SK-N-SH (cell line): ENCODE measurements around the gene CRYM. TPM values are rescaled to one million over a fixed set of nuclear protein-coding genes. Genes with fewer than 3 reads are reported as not detected.

Source experiments
- CTCF ChIA-PET: fragments of 300-600, 350-600 bp; formaldehyde crosslinking; extraction: SDS; loops from one replicate; lab custom pipeline; 2021; lab: Yijun Ruan, JAX
- POLR2A ChIA-PET: fragments of 350-600 bp; sonication (Branson Sonifier 250); formaldehyde crosslinking; extraction: SDS; loops from one replicate; lab custom pipeline; 2020; ENCODE audit warnings: antibody characterized with exemption, inconsistent platforms; lab: Yijun Ruan, JAX
- DNase-seq: peaks from one replicate; pipeline ENCODE4 v3.0.0; 2012
- H2AFZ ChIP-seq: fragments of 200-600 bp; sonication (generic); 2 replicates; pipeline ENCODE4 v1.8.1; 2016; ENCODE audit warnings: antibody characterized with exemption, mild to moderate bottlenecking, low read depth
- H3F3A ChIP-seq: fragments of 200-600 bp; sonication (generic); replicated peaks from 2 replicates; pipeline ENCODE3; 2016; ENCODE audit warnings: antibody characterized with exemption, mild to moderate bottlenecking; ENCODE audit not compliant: insufficient read depth
- H3K27ac ChIP-seq, 2 experiments: fragments of 200-500 bp in 1 of 2; fragments of 200-600 bp in 1 of 2; sonication (Bioruptor generic) in 1 of 2; sonication (generic), shearing (Covaris generic) in 1 of 2; 2 replicates each; pipeline versions ENCODE4 v1.5.1 to v1.6.1; 2014 to 2016; ENCODE audit warnings: low read depth in 2 of 2, inconsistent platforms in 1 of 2, low read length in 1 of 2, mild to moderate bottlenecking in 1 of 2, mixed read lengths in 1 of 2
- H3K27me3 ChIP-seq: fragments of 200-600 bp; sonication (generic), shearing (Covaris generic); 2 replicates; pipeline ENCODE4 v1.6.1; 2016; ENCODE audit warnings: mixed run types; ENCODE audit not compliant: insufficient read depth
- H3K36me3 ChIP-seq, 2 experiments: fragments of 200-500 bp in 1 of 2; fragments of 200-600 bp in 1 of 2; sonication (Bioruptor generic) in 1 of 2; sonication (generic) in 1 of 2; replicated peaks in 1 of 2; 2 replicates each; pipeline versions ENCODE3 to v1.5.1; 2014 to 2016; ENCODE audit warnings: low read length in 1 of 2, mild to moderate bottlenecking in 1 of 2; ENCODE audit not compliant: insufficient read depth in 2 of 2, control insufficient read depth in 1 of 2
- H3K4me1 ChIP-seq, 2 experiments: fragments of 200-500 bp in 1 of 2; fragments of 200-600 bp in 1 of 2; sonication (Bioruptor generic) in 1 of 2; sonication (generic), shearing (Covaris generic) in 1 of 2; 2 replicates each; pipeline versions ENCODE4 v1.5.1 to v1.6.1; 2014 to 2016; ENCODE audit warnings: low read depth in 1 of 2, low read length in 1 of 2, mixed run types in 1 of 2; ENCODE audit not compliant: insufficient read depth in 2 of 2, control insufficient read depth in 1 of 2
- H3K4me2 ChIP-seq: fragments of 200-600 bp; sonication (generic), shearing (Covaris generic); 2 replicates; pipeline ENCODE4 v1.6.1; 2017; ENCODE audit warnings: mixed run types
- H3K4me3 ChIP-seq, 2 experiments: fragments of 200-500 bp in 1 of 2; fragments of 200-600 bp in 1 of 2; sonication (Bioruptor generic) in 1 of 2; sonication (generic), shearing (Covaris generic) in 1 of 2; 2 replicates each; pipeline versions ENCODE4 v1.5.1 to v1.8.1; 2014 to 2016; ENCODE audit warnings: low read depth in 2 of 2, inconsistent platforms in 1 of 2, low read length in 1 of 2, mild to moderate bottlenecking in 1 of 2, mixed read lengths in 1 of 2, moderate library complexity in 1 of 2
- H3K79me2 ChIP-seq: fragments of 200-600 bp; sonication (generic); 2 replicates; pipeline ENCODE4 v1.8.1; 2017; ENCODE audit warnings: mild to moderate bottlenecking; ENCODE audit not compliant: insufficient read depth
- H3K9ac ChIP-seq: fragments of 200-600 bp; sonication (generic); 2 replicates; pipeline ENCODE4 v1.6.1; 2017; ENCODE audit warnings: mixed run types
- H3K9me2 ChIP-seq: fragments of 200-600 bp; sonication (generic); 2 replicates; pipeline ENCODE4 v1.6.1; 2017; ENCODE audit warnings: mixed run types
- H3K9me3 ChIP-seq: fragments of 200-600 bp; sonication (generic); 2 replicates; pipeline ENCODE4 v1.6.1; 2017; ENCODE audit warnings: mixed run types, mild to moderate bottlenecking, moderate library complexity
- H4K20me1 ChIP-seq: fragments of 200-600 bp; sonication (generic); 2 replicates; pipeline ENCODE4 v1.6.1; 2017; ENCODE audit warnings: mild to moderate bottlenecking, mixed run types; ENCODE audit not compliant: insufficient read depth
- ELF1 ChIP-seq: IDR thresholded peaks from 2 replicates; pipeline ENCODE4 v1.4.0; 2012
- EP300 ChIP-seq, 2 experiments: IDR thresholded peaks; 2 replicates each; pipeline versions ENCODE4 v1.4.0 to v1.6.1; 2012; ENCODE audit warnings: borderline replicate concordance in 1 of 2, low read depth in 1 of 2, low read length in 1 of 2
- FOXJ3 ChIP-seq: sonication (generic); formaldehyde crosslinking; IDR thresholded peaks from 2 replicates; pipeline ENCODE4 v1.5.1; 2020; ENCODE audit warnings: mild to moderate bottlenecking, missing genetic modification reagents
- GATA2 ChIP-seq: sonication (generic); formaldehyde crosslinking; IDR thresholded peaks from 2 replicates; pipeline ENCODE4 v1.5.0; 2020; ENCODE audit warnings: mild to moderate bottlenecking, missing genetic modification reagents
- MEF2A ChIP-seq: IDR thresholded peaks from 2 replicates; pipeline ENCODE4 v1.4.0; 2012; ENCODE audit warnings: low read depth, borderline replicate concordance
- MXI1 ChIP-seq: IDR thresholded peaks from 2 replicates; pipeline ENCODE4 v1.6.1; 2012; ENCODE audit warnings: mild to moderate bottlenecking, low read depth, low read length, improper control_type of control experiment
- NFIC ChIP-seq: IDR thresholded peaks from 2 replicates; pipeline ENCODE4 v1.4.0; 2012; ENCODE audit warnings: borderline replicate concordance
- NRF1 ChIP-seq: IDR thresholded peaks from 2 replicates; pipeline ENCODE4 v1.6.1; 2012; ENCODE audit warnings: low read depth, mild to moderate bottlenecking, low read length
- RAD21 ChIP-seq: IDR thresholded peaks from 2 replicates; pipeline ENCODE4 v1.6.1; 2012; ENCODE audit warnings: mild to moderate bottlenecking, low read length
- RCOR1 ChIP-seq: fragments of 150-350 bp; IDR thresholded peaks from 2 replicates; pipeline ENCODE4 v1.6.1; 2017; ENCODE audit warnings: antibody characterized with exemption, low read length
- RFX5 ChIP-seq: IDR thresholded peaks from 2 replicates; pipeline ENCODE4 v1.6.1; 2012; ENCODE audit warnings: mild to moderate bottlenecking, improper control_type of control experiment, low read length
- RXRA ChIP-seq: IDR thresholded peaks from 2 replicates; pipeline ENCODE4 v1.4.0; 2012; ENCODE audit warnings: low read depth, mild to moderate bottlenecking, borderline replicate concordance
- SMC3 ChIP-seq: IDR thresholded peaks from 2 replicates; pipeline ENCODE4 v1.6.1; 2012; ENCODE audit warnings: low read depth, low read length, improper control_type of control experiment
- TCF12 ChIP-seq: IDR thresholded peaks from 2 replicates; pipeline ENCODE4 v1.4.0; 2012
- WGBS: methylation state at CpG from one replicate; pipeline ENCODE4 v1.1.6; 2017; ENCODE audit warnings: low lambda C conversion rate; 5-methylcytosine and 5-hydroxymethylcytosine counted together
- polyA plus RNA-seq, 3 experiments: library from polyadenylated mRNA; depleted of rRNA; stranded (reverse); fragments of >200 nt; gene quantifications; 2 replicates each; pipeline ENCODE4 v1.2.3, GENCODE V29; 2012
- TF ChIP-seq, protein P1 (sequence below): fragments of 150-350 bp; IDR thresholded peaks from 2 replicates; pipeline ENCODE4 v1.6.1; 2016; ENCODE audit warnings: mild to moderate bottlenecking, low read depth, low read length
- TF ChIP-seq, protein P2 (sequence below): IDR thresholded peaks from 2 replicates; pipeline ENCODE4 v1.6.1; 2012; ENCODE audit warnings: mild to moderate bottlenecking, low read depth, low read length, moderate library complexity
- TF ChIP-seq, protein P3 (sequence below): fragments of 200-600 bp; sonication (generic); IDR thresholded peaks from 2 replicates; pipeline ENCODE4 v1.6.1; 2017; ENCODE audit warnings: antibody characterized with exemption, mild to moderate bottlenecking, moderate library complexity
- TF ChIP-seq, protein P4 (sequence below): fragments of 150-350 bp; IDR thresholded peaks from 2 replicates; pipeline ENCODE4 v1.6.1; 2017; ENCODE audit warnings: antibody characterized with exemption, low read length, low read depth, borderline replicate concordance

Gene CRYM
- polyA plus RNA-seq, 1 of the 3 experiments (the other 2 are of a cell fraction): 1.8 TPM

DNA sequence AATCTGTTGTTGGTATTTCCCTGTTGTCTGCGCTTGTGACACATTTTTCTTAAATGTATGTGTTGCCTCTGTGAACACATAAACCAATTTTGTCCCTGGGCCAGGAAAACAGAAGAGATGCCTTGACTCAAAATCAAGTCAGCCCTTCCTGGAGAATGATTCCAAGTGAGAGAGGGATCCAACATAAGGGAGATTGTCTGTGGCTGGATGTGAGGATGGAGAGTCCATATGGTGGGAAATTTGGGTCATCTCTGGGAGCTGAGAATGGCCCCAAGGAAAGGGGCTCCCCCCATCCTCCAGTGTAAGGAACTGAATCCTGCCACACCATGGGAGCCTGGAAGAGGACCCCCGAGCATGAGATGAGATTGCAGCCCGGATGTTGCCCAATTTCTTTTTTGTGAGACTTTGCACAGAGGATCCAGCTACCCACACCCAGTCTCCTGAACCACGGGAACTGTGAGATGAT is 13.5 kb downstream of the CRYM start:
- Histone ChIP-seq H3K79me2 (no peaks in the 10 kb centered on the region), H3K4me3 (no peak overlapping the region), H3K27me3 (no peaks in the 10 kb centered on the region; the same call in 1 of the 2 replicates), H3K9me3 (no peaks in the 10 kb centered on the region), H3K9ac (no peak overlapping the region)
- no peak for DNase-seq
- TF ChIP-seq, protein P1, sequence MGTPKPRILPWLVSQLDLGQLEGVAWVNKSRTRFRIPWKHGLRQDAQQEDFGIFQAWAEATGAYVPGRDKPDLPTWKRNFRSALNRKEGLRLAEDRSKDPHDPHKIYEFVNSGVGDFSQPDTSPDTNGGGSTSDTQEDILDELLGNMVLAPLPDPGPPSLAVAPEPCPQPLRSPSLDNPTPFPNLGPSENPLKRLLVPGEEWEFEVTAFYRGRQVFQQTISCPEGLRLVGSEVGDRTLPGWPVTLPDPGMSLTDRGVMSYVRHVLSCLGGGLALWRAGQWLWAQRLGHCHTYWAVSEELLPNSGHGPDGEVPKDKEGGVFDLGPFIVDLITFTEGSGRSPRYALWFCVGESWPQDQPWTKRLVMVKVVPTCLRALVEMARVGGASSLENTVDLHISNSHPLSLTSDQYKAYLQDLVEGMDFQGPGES: no peak
- TF ChIP-seq, protein P2, sequence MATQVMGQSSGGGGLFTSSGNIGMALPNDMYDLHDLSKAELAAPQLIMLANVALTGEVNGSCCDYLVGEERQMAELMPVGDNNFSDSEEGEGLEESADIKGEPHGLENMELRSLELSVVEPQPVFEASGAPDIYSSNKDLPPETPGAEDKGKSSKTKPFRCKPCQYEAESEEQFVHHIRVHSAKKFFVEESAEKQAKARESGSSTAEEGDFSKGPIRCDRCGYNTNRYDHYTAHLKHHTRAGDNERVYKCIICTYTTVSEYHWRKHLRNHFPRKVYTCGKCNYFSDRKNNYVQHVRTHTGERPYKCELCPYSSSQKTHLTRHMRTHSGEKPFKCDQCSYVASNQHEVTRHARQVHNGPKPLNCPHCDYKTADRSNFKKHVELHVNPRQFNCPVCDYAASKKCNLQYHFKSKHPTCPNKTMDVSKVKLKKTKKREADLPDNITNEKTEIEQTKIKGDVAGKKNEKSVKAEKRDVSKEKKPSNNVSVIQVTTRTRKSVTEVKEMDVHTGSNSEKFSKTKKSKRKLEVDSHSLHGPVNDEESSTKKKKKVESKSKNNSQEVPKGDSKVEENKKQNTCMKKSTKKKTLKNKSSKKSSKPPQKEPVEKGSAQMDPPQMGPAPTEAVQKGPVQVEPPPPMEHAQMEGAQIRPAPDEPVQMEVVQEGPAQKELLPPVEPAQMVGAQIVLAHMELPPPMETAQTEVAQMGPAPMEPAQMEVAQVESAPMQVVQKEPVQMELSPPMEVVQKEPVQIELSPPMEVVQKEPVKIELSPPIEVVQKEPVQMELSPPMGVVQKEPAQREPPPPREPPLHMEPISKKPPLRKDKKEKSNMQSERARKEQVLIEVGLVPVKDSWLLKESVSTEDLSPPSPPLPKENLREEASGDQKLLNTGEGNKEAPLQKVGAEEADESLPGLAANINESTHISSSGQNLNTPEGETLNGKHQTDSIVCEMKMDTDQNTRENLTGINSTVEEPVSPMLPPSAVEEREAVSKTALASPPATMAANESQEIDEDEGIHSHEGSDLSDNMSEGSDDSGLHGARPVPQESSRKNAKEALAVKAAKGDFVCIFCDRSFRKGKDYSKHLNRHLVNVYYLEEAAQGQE: no peak
- TF ChIP-seq MEF2A (no peak), NFIC (no peak), MXI1 (no peak), RCOR1 (no peak), FOXJ3 (CRISPR knock-in tag) (no peak)
- TF ChIP-seq, all 33 proteins: peak for 0
- Histone ChIP-seq H2AFZ (no peak overlapping the region), H3K36me3 (no peaks in the 10 kb centered on the region), H3K9me2 (no peaks in the 10 kb centered on the region), H4K20me1 (no peaks in the 10 kb centered on the region), H3F3A (no peaks in the 10 kb centered on the region), H3K4me1 (peaks cover 3 to 14% of the 10 kb centered on the region in 2 experiments; a peak in 2 of 4 replicates), H3K4me2 (no peak overlapping the region), H3K27ac (peak overlapping the region in 1 of 2 experiments; percentile 82; a peak in 2 of 4 replicates)
- ChIA-PET POLR2A (no interaction called here), CTCF (interaction anchor here (1.5 to 2.8 kb wide), 4 partner anchors 11 to 76 kb away, joined by 5 to 10 read pairs (median 7); partner anchors contain the start of gene CRYM)
- WGBS: 85% methylated on average over 4 of the region's 4 CpGs

DNA sequence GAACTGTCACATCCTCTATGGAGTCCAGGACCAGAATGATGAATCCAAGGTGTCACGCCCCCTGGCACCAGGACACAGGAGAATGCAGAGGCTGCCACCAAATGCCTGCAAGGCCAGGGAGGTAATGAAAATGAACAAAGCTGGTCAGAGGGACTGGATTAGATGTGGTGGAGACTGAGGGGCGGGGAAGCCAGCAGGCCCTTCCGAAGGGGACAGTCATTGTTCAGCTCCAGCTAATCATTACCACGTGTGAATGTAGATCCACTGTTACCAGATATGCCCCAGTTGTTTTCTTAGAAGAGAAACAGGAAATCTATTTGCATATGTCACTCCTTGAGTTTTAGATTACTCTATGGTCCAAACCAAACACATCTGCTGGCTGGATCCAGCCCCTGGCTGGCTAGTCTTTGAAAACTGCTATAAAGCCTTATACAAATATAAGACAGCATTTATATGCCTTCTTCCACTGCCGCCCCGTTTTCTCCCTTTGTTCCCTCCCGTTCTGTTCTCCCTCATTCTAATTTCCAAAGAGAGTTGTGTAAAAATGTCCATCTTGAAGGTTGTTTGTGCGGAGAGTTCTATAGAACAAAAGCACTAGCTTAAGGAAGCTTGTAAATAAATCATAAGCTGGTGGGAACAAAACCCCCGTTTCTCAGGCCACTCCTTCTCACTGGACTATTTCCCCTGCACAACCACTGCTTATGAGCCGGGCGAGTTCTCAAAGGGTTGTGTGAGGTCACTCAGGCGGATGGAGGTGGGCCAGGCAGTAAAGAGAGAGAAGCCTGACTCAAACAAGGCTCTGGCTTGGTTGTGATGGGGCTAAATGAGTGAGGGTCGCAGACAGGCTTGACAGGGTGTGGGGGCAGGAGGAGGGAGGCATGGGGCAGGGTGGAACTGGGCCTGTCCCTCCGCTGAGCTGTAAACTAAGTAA is 14.2 kb downstream of the CRYM start:
- ChIA-PET POLR2A (interaction anchor here (1.0 kb wide), 1 partner anchor 61 kb away, joined by 4 read pairs; no protein-coding TSS in a partner anchor), CTCF (interaction anchor here (0.6 to 2.8 kb wide), 7 partner anchors 12 to 490 kb away, joined by 3 to 10 read pairs (median 5); partner anchors contain the start of gene CRYM)
- peak overlapping the region in 1 of 2 experiments; percentile 82; a peak in 2 of 4 replicates for H3K27ac ChIP-seq
- H3K9me2 ChIP-seq: no peaks in the 10 kb centered on the region
- H3K4me1 ChIP-seq: peaks cover 3 to 14% of the 10 kb centered on the region in 2 experiments; a peak in 2 of 4 replicates
- H3K27me3 ChIP-seq: no peaks in the 10 kb centered on the region
- DNase-seq: peak; percentile 79
- no peak overlapping the region for H2AFZ ChIP-seq
- no peaks in the 10 kb centered on the region for H3F3A ChIP-seq
- H3K4me2 ChIP-seq: no peak overlapping the region
- H3K4me3 ChIP-seq: no peak overlapping the region
- H3K36me3 ChIP-seq: no peaks in the 10 kb centered on the region
- no peaks in the 10 kb centered on the region for H3K9me3 ChIP-seq
- H3K9ac ChIP-seq: no peak overlapping the region
- no peaks in the 10 kb centered on the region for H4K20me1 ChIP-seq
- 67% methylated on average over 13 of the region's 14 CpGs for WGBS
- no peaks in the 10 kb centered on the region for H3K79me2 ChIP-seq
- peak; percentile 1; the same call in 1 of the 2 replicates for TF ChIP-seq SMC3
- TF ChIP-seq ELF1: no peak
- TF ChIP-seq, protein P3, sequence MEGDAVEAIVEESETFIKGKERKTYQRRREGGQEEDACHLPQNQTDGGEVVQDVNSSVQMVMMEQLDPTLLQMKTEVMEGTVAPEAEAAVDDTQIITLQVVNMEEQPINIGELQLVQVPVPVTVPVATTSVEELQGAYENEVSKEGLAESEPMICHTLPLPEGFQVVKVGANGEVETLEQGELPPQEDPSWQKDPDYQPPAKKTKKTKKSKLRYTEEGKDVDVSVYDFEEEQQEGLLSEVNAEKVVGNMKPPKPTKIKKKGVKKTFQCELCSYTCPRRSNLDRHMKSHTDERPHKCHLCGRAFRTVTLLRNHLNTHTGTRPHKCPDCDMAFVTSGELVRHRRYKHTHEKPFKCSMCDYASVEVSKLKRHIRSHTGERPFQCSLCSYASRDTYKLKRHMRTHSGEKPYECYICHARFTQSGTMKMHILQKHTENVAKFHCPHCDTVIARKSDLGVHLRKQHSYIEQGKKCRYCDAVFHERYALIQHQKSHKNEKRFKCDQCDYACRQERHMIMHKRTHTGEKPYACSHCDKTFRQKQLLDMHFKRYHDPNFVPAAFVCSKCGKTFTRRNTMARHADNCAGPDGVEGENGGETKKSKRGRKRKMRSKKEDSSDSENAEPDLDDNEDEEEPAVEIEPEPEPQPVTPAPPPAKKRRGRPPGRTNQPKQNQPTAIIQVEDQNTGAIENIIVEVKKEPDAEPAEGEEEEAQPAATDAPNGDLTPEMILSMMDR: no peak
- TF ChIP-seq EP300 (IDR thresholded peaks at IDR 0.05; ENCODE audit: borderline replicate concordance in 1 of 2, low read depth in 1 of 2, low read length in 1 of 2): peak in 1 of 2 experiments; percentile 51; a peak in 1 of 4 replicates
- TF ChIP-seq TCF12: peak; percentile 43; the same call in 1 of the 2 replicates
- no peak for TF ChIP-seq NRF1
- TF ChIP-seq, protein P4, sequence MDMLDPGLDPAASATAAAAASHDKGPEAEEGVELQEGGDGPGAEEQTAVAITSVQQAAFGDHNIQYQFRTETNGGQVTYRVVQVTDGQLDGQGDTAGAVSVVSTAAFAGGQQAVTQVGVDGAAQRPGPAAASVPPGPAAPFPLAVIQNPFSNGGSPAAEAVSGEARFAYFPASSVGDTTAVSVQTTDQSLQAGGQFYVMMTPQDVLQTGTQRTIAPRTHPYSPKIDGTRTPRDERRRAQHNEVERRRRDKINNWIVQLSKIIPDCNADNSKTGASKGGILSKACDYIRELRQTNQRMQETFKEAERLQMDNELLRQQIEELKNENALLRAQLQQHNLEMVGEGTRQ: no peak
- no peak for TF ChIP-seq GATA2 (CRISPR knock-in tag)
- TF ChIP-seq RAD21: peak; percentile 12
- no peak for TF ChIP-seq RXRA
- TF ChIP-seq RFX5: no peak
- peak; percentile 50; the same call in 1 of the 2 replicates for TF ChIP-seq MXI1
